AG04450 (cell line): ENCODE results near the gene TRAF7. TPM values are rescaled to one million over a fixed set of nuclear protein-coding genes. Genes with fewer than 3 reads are reported as not detected.

ENCODE experiments used
- CTCF ChIA-PET: fragments of 300-600, 350-600 bp; formaldehyde crosslinking; extraction: SDS; loops from one replicate; lab custom pipeline; 2022; ENCODE audit warnings: antibody characterized with exemption, inconsistent platforms; lab: Charles Lee
- POLR2A ChIA-PET: fragments of 350-600 bp; formaldehyde crosslinking; extraction: SDS; loops from one replicate; lab custom pipeline; 2021; ENCODE audit warnings: antibody characterized with exemption, inconsistent platforms; lab: Yijun Ruan, JAX
- DNase-seq: peaks from one replicate; pipeline ENCODE4 v3.0.0-alpha.2; 2011; ENCODE audit warnings: low read depth, low spot score
- H3K27ac ChIP-seq: one replicate; pipeline ENCODE4 v1.5.1; 2012; ENCODE audit warnings: low read depth, low read length, control low read depth
- H3K27me3 ChIP-seq: one replicate; pipeline ENCODE4 v1.6.0; 2012; ENCODE audit warnings: low read length; ENCODE audit not compliant: control insufficient read depth, insufficient read depth
- H3K4me3 ChIP-seq: 2 replicates; pipeline ENCODE4 v1.5.1; 2011; ENCODE audit warnings: mild to moderate bottlenecking, low read depth, low read length, control low read depth
- H3K9me3 ChIP-seq: 2 replicates; pipeline ENCODE4 v1.5.1; 2012; ENCODE audit warnings: low read length; ENCODE audit not compliant: control insufficient read depth, insufficient read depth
- polyA plus RNA-seq: library from polyadenylated mRNA; depleted of rRNA; stranded (reverse); fragments of >200 nt; gene quantifications from 2 replicates; pipeline ENCODE4 v1.2.3, GENCODE V29; 2011
- TF ChIP-seq, protein P1 (sequence below): IDR thresholded peaks from 2 replicates; pipeline ENCODE4 v1.5.1; 2011; ENCODE audit warnings: low read depth, low read length, control low read depth, inconsistent platforms

Gene TRAF7
- polyA plus RNA-seq, 1 experiment: 35.2 TPM

DNA sequence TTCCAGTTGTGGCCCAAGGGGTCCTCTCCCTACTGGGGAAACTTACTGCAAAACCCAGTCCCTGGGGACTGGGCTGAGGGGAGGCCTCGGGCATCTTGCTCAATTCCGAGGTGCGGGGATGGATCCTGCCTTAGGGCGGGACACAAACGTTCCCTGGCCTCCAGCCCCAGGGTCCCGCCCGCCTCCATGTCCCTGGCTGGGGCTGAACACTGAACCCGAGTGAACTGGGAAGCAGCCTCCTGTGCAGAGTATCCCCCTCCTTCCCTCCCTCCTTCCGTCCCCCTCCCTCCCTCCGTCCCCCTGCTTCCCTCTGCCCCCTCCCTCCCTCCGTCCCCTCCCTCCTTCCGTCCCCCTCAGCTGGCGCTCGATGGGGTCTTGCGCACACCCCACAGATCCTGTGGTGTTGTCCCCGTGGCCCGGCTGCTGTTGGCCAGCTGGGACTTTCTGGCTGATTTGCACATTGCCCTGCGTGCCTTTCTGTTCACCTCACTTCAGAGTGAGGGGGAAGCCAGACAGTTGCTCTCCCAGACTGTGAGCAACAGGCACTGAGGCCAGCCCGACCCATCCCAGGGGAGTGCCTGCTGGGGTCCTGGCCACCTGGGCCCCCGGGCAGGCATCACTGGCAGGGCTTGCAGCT is 5.5 kb downstream of the TRAF7 start:
- Histone ChIP-seq H3K27ac (peak overlapping the region; percentile 70), H3K27me3 (no peaks in the 10 kb centered on the region), H3K4me3 (no peak overlapping the region), H3K9me3 (peaks cover 14% of the 10 kb centered on the region)
- POLR2A ChIA-PET: interaction anchor here (1.0 kb wide), 1 partner anchor 23 kb away, joined by 3 read pairs; no protein-coding TSS in a partner anchor
- DNase-seq: no peak
- CTCF ChIA-PET: interaction anchor here (0.6 to 1.3 kb wide), 3 partner anchors 20 to 155 kb away, joined by 3 to 6 read pairs (median 4); no protein-coding TSS in a partner anchor
- TF ChIP-seq, protein P1, sequence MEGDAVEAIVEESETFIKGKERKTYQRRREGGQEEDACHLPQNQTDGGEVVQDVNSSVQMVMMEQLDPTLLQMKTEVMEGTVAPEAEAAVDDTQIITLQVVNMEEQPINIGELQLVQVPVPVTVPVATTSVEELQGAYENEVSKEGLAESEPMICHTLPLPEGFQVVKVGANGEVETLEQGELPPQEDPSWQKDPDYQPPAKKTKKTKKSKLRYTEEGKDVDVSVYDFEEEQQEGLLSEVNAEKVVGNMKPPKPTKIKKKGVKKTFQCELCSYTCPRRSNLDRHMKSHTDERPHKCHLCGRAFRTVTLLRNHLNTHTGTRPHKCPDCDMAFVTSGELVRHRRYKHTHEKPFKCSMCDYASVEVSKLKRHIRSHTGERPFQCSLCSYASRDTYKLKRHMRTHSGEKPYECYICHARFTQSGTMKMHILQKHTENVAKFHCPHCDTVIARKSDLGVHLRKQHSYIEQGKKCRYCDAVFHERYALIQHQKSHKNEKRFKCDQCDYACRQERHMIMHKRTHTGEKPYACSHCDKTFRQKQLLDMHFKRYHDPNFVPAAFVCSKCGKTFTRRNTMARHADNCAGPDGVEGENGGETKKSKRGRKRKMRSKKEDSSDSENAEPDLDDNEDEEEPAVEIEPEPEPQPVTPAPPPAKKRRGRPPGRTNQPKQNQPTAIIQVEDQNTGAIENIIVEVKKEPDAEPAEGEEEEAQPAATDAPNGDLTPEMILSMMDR: no peak

DNA sequence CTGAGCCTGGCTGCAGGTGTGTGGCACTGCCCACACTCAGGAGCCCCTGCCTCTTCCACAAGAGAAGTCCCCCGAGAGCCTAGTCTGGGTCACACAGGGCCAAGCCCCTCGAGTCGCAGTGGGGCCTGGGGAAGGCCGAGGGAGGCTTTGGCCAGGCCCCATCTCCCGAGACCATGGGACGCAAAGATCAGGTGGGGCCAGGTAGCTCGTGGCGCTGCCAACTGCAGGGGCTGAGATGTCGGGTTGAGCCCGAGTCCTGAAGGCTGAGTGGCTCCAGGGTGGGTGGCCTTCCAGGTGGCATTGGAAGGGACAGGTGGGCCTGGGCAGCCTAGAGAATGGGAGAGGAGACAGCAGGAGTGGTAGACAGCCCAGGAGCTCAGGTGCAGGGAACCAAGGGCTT is 6.3 kb downstream of the TRAF7 start:
- ChIA-PET POLR2A (interaction anchor here (0.7 to 1.0 kb wide), 2 partner anchors 22 to 88 kb away, joined by 3 read pairs; no protein-coding TSS in a partner anchor), CTCF (interaction anchor here (0.6 kb wide), 1 partner anchor 111 kb away, joined by 4 read pairs; no protein-coding TSS in a partner anchor)
- DNase-seq: no peak
- Histone ChIP-seq H3K27me3 (no peaks in the 10 kb centered on the region), H3K27ac (no peak overlapping the region), H3K9me3 (peaks cover 14% of the 10 kb centered on the region), H3K4me3 (no peak overlapping the region)
- TF ChIP-seq, protein P1: no peak

DNA sequence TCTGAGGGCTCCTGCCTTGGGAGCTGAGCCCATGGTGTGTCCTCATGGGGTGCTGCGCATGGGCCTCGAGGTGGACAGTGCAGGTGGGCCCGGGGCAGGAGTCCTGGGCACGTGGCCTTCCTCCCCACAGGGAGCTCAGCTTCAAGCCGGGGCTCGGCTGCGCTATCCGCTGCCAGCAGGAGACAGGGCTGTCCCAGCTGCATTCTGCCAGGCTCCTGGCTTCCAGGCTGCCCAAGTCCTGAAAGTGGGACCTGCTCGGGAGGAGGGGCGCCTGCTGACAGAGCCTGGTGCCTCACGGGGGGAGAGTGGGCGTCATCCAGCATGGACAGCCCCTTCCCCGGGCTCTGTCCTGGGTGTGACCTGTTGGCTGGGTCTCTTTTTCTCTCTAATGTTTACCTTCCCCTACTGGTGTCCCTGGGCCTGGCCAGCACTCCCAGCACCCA is 7.1 kb downstream of the TRAF7 start:
- DNase-seq: no peak
- no peak overlapping the region for H3K4me3 ChIP-seq
- H3K27me3 ChIP-seq: no peaks in the 10 kb centered on the region
- no peak overlapping the region for H3K27ac ChIP-seq
- ChIA-PET CTCF (no interaction called here), POLR2A (interaction anchor here (0.7 kb wide), 1 partner anchor 87 kb away, joined by 3 read pairs; no protein-coding TSS in a partner anchor)
- TF ChIP-seq, protein P1: no peak
- peaks cover 14% of the 10 kb centered on the region for H3K9me3 ChIP-seq

DNA sequence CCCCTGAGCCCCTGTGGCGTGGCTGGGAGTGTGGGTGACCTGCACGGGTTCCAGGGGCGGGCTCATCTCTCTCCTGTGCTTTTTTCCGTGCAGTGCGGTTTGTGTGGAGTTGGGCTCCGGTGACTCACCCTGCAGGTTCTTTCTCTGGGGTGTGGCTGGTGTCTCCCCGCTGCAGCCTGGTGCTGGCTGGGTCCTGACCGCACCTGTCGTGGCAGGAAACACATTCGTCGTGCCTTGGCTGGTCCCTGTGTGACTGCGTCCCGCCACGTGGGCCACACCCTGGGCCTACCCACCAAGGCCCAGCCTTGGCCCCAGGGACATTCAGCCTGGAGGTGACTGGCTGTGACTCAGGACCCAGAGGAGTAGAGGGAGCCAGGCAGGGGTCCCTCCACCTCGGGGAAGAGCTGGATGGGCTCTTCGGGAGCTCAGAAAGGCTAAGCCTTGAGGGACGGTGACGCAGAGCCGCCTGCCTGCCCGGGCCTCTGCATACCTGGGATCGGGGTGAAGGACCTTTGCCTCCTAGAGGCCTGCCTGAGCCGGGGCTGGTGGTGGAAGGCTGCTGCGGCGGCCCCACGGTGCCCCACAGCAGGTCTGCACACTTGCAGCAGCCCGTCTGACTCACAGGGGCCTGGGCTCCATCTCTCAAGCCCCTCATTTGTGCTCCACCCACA is 7.8 kb downstream of the TRAF7 start:
- ChIA-PET POLR2A (interaction anchor here (0.6 to 1.3 kb wide), 2 partner anchors 8 to 235 kb away, joined by 5 to 8 read pairs; partner anchors contain the start of gene TRAF7), CTCF (no interaction called here)
- no peak overlapping the region for H3K27ac ChIP-seq
- H3K9me3 ChIP-seq: peaks cover 14% of the 10 kb centered on the region
- H3K4me3 ChIP-seq: no peak overlapping the region
- no peak for DNase-seq
- H3K27me3 ChIP-seq: no peaks in the 10 kb centered on the region
- TF ChIP-seq, protein P1: no peak

DNA sequence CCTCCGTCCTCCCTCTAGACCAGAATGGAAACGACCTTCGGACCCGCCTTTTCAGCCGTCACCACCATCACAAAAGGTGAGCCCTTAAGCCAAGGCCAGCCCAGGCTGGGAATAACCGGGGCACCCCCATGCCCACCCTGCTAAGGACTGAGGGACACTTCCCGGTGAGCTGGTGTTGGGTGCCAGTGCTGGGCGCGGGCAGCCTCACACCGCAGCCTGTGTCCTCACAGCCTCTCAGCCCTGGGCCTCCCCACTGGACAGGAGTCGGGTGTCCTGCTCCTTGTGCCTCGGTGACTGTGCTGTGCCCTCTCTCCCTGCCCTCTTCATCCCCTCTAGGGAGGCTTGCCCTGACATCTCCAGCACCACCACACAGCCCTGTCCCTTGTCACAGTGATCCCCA is 10.3 kb downstream of the TRAF7 start:
- no peaks in the 10 kb centered on the region for H3K27me3 ChIP-seq
- H3K4me3 ChIP-seq: no peak overlapping the region
- peaks cover 14% of the 10 kb centered on the region for H3K9me3 ChIP-seq
- TF ChIP-seq, protein P1: no peak
- no peak for DNase-seq
- ChIA-PET POLR2A (interaction anchor here (3.2 kb wide), 1 partner anchor 11 kb away, joined by 15 read pairs; the partner anchor contains the start of gene TRAF7), CTCF (no interaction called here)
- no peak overlapping the region for H3K27ac ChIP-seq
